ENCODE data around the gene CPTP.

GRCh38 chr1:1321477-1321876 lies 3.1 kb upstream of the CPTP start:
- TF ChIP-seq, protein P1, sequence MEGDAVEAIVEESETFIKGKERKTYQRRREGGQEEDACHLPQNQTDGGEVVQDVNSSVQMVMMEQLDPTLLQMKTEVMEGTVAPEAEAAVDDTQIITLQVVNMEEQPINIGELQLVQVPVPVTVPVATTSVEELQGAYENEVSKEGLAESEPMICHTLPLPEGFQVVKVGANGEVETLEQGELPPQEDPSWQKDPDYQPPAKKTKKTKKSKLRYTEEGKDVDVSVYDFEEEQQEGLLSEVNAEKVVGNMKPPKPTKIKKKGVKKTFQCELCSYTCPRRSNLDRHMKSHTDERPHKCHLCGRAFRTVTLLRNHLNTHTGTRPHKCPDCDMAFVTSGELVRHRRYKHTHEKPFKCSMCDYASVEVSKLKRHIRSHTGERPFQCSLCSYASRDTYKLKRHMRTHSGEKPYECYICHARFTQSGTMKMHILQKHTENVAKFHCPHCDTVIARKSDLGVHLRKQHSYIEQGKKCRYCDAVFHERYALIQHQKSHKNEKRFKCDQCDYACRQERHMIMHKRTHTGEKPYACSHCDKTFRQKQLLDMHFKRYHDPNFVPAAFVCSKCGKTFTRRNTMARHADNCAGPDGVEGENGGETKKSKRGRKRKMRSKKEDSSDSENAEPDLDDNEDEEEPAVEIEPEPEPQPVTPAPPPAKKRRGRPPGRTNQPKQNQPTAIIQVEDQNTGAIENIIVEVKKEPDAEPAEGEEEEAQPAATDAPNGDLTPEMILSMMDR (IDR thresholded peaks at IDR 0.05), result no peak
- TF ChIP-seq POLR2A (IDR thresholded peaks at IDR 0.05), result no peak

Measured in Peyer's patch (tissue), 4 donors.